UCSD-AML1 (cell line): ENCODE measurements around the gene CDC26.

Experiments
- DNase-seq: peaks from one replicate; lab custom pipeline; 2025; ENCODE audit not compliant: unreplicated experiment; lab: John Stamatoyannopoulos, UW

CDC26 gene

GRCh38 chr9:113275157-113276131 lies at the start of gene CDC26, which contains the start of gene PRPF4:
Gene CDC26 (minus strand): TSS chr9:113275572. CDS start chr9:113272507, 3,065 bp downstream.
Gene PRPF4 (plus strand): TSS chr9:113275658. CDS start chr9:113275744, 86 bp downstream.
- DNase-seq: peak; percentile 97

GRCh38 chr9:113322671-113323070 lies 47.3 kb upstream of the CDC26 start:
- no peak for DNase-seq

DNA sequence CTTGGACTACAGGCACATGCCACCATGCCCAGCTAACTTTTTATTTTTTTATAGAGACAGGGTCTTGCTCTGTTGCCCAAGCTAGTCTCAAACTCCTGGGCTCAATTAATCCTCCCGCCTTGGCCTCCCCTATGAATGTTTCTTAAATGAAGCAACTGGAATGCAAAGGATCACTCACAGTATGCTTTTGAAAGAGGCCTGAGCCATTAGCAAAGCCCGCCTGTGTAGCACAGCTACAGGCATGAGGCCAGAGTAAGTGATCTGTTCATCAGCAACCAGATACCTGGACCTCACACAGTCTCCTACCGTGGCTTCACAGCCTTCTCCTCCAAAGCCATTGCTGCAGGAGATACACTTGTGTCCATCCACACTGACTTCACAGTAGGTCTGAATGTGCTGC lies 44.7 kb upstream of the CDC26 start:
- DNase-seq: no peak

DNA sequence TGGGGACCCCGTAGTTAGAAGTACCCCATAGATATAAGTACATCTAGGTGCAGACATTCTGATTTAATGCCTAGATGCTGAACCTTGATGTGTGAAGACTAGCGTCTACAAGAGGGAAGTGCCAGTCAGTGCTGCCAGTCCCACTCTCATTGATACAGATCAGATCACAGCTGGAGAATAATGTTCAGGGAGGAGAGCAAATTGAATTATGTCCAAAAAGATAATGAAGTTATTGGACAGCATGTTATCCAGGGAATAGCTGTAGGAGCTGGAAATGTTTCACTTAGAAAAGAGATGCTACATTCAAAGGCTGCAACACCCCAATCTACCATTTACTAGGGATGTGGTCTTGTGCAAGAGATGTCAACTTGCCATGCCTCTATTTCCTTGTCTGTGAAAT lies 43.7 kb upstream of the CDC26 start:
- DNase-seq: no peak

DNA sequence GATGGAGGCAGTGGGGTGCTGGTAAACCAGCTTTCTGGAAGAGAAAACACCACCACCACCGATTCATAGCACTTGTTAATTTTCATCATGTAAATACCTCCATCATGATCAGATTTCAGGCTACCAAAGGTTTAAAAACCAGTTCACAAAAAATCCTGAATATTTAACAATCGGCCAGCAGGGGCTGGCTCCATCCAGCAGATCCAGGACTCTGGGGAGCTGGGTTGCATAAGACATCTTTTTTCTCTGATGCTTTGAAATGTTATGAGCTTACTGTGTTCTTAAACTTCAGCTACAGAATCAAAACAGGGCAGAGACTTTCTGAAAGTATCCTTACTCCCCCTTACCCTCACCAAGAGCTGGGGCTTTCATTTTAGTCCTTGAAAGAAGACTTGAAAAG lies 42.4 kb upstream of the CDC26 start:
- no peak for DNase-seq

DNA sequence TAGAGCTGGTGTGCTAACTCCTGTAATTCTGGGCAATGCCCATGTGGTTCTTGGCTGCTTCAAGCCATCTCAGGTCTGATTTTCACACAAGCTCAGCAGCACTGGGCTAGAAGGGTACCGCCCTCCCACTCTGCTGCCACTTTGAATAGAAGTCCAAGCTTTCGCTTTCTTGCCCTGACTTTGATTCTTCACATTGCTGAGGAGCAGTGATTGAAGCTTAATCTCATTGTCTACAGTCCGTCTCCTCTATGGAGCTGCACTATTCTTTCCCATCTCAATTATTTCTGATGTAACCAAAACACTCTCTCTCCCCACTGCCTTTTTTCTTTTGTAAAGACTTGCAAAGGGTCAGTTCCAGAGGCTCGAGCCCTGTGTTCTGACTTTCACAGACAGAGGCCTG lies 40.7 kb upstream of the CDC26 start:
- DNase-seq: no peak

GRCh38 chr9:113315231-113315630 lies 39.9 kb upstream of the CDC26 start:
- no peak for DNase-seq

- DNase-seq: no peak
Observed at GRCh38 chr9:113313261-113313660, 37.9 kb upstream of the CDC26 start.

GRCh38 chr9:113311961-113312360 lies 36.6 kb upstream of the CDC26 start:
- DNase-seq: no peak

GRCh38 chr9:113310538-113310937 lies 35.2 kb upstream of the CDC26 start:
- no peak for DNase-seq

DNA sequence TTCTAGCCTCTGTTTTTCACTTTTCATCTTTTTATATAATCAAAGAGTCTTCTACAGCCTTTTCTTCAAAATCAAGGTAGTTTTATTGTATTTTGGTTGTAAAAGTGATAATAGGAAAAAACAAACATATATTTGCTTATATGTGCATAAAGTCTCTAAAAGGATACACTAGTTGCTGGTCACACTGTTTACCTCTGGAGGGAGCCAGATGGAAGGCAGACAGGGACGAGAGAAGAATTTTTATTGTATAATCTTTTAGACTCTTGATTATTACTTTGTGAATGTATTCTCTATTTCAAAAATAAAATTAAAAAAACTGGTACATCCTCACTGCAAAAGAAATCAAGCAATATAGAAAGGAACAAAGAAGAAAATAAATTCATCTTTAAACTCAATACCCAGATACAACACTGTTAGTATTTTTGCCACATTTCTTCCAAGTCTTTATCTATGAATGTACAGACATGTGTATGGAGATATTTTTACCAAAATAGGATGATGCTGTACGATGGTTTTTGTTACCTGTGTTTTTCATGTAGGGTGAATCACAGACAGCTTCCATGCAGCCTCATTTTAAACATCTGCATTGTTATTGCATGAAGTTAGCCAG lies 33.9 kb upstream of the CDC26 start:
- DNase-seq: no peak

DNA sequence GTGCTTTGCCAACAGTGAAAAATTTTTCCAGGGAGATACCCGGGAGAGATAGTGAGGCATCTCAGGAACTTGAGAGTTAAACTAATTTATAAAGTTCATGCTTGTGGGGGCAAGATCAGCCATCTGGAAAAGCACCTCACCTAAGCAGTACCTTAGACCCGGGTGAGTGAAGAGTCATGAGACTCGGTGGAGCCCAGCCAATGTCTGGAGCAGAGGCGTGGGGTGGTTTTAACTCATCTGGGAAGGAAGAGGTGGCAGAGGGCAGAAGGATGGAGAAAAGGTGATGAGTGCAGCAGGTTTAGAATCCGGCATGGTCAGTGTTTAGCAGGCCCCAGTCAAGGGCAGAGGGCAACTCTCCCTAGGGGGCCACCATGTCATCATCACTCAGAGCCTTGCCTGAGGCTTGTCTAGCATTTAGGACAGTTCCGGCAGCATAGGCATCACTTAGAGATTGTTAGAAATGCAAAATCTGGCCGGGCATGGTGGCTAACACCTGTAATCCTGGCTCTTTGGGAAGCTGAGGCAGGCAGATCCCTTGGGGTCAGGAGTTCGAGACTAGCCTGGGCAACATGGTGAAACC lies 32.1 kb upstream of the CDC26 start:
- DNase-seq: no peak

- DNase-seq: no peak
Observed at GRCh38 chr9:113306566-113306965, 31.2 kb upstream of the CDC26 start.

DNA sequence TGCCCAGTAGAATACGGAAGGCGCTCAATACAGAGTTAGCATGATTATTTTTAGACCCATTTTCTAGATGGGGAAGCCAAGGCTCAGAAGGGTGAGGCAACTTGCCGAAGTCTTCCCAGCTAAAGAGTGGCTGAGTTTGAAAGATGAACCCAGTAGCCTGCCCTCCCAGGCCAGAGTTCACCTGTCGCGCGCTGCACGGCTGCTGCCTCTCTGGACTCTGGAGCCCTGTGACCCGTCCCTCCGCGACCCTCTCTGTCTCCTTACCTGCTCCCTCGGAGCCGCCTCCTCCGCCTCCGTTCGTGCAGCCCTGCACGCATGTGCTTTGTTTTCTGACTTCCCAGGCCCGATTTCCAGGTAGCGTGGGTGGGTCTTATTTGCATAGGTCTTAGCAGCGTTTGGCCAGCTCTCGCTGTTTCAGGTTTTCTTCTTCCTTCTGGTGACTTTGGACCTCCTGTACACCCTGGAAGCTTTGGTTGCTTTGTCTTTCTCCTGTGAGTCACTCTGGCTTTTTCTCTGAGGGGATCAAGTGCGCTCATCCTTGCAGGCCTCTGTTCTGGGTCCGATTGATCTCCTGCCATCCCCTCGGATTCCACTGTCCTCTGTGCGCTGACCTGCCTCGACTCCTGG lies 27.5 kb upstream of the CDC26 start, which contains the start of gene RNF183:
Gene RNF183, minus strand, starts transcription at position 585 of the 627 bp plus-strand sequence. CDS start 5,192 bp downstream, outside the sequence.
- DNase-seq: no peak

DNA sequence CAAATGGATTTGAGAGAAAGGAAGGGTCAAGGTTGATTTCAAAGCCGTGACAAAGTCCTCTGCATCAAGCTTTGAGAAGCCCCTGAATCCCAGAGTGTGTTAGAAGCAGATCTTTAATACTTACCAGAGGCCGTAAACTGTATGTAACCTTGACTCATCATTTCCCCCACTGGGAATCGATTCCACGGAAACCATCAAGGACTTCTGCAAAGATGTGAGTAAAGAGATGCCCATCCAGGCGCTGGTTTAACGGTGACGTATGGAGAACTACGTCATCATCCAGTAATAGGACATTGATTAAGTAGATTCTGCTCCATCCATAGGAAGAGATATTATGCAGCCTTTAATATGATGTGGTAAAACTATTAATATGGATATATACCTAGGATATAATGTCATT lies 26.2 kb upstream of the CDC26 start:
- no peak for DNase-seq

DNA sequence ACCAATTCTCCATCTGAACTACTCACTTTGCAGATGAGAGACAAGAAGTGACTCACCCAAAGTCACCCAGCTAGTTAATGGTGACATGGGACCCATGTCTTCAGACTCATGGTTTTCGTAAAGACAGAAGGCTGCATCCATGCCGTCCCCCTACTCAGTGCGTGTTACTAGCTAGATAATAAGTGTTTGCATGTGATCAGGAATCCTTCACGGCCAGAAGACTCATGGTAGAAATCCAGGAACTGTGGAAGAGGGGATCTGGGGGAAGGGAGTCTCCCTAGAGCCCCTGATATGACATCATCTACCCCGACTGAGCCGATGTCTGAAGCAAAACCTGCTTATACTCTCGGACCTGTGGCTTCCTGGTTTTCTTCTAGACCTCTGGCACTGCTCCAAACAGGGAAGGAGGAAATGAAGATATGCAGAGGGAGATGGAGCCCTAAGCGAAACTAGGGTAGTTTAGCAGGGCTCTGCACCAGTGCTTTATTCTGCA lies 24.5 kb upstream of the CDC26 start:
- DNase-seq: peak; percentile 22

DNA sequence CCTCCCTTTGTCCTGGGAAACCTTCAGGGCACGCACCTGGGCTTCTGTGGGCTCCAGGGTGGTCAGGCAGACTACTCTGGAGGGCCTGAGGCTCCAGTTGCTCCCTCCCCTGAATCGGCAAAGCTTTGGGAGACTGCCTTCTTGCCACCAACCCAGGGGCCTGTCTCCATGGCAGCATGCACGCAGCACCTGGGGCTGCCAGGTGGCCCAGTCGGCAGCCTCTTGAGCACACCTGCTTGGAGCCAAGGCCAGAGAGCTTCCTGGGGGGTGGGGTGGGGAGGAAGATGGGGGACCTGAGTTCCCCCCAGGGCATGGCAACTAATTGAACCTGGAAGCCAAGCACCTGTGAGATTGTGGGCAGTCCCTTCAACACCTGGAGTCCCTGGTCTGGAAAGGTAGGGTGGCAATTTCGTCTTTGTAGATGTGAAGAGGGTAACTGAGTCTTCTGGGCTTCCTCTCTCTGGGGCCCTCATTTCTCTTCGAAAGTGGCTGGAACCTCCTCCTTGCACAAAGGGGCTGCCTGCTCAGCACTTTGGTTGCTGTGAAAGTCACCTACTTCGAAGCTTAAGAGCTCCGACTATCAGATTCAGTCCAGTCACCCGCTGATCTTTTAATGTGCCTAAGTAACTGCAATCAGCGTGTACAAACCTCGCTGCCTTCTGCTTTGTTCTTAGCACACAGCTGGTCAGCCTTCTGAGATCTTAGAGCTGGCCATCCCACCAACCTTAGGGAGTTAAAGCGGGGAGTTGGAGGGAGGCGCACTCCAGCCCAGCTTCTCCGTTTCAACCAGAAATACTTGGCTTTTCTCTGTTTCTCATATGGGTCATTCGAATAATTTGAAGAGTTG lies 23.8 kb upstream of the CDC26 start:
- DNase-seq: no peak

GRCh38 chr9:113298311-113298710 lies 22.9 kb upstream of the CDC26 start:
- DNase-seq: no peak

- DNase-seq: no peak
Observed at GRCh38 chr9:113296796-113297558, 21.6 kb upstream of the CDC26 start.
